Breast epithelium (tissue), 3 donors: ENCODE measurements around the gene CCZ1B.
"Not testable (repeated sequence)": the region's sequence is repeated elsewhere in the genome, so short reads cannot be mapped to it uniquely, and the experiment has no call there.

Experiments used
- POLR2A ChIP-seq: fragments of 450-650 bp; IDR thresholded peaks from one replicate; pipeline ENCODE4 v1.6.1; 2016; ENCODE audit warnings: antibody characterized with exemption, mild to moderate bottlenecking, moderate library complexity
- POLR2AphosphoS5 ChIP-seq, 3 donors: sonication (generic); formaldehyde crosslinking; IDR thresholded peaks; one replicate each; pipeline ENCODE4 v1.6.1; 2017; ENCODE audit warnings: antibody characterized with exemption in 3 of 3
- TF ChIP-seq, protein P1 (sequence below), 3 donors: fragments of 450-650 bp; IDR thresholded peaks; one replicate each; pipeline ENCODE4 v1.5.1; 2016 to 2017; ENCODE audit warnings: antibody characterized with exemption in 3 of 3, mild to moderate bottlenecking in 3 of 3, moderate library complexity in 3 of 3

DNA sequence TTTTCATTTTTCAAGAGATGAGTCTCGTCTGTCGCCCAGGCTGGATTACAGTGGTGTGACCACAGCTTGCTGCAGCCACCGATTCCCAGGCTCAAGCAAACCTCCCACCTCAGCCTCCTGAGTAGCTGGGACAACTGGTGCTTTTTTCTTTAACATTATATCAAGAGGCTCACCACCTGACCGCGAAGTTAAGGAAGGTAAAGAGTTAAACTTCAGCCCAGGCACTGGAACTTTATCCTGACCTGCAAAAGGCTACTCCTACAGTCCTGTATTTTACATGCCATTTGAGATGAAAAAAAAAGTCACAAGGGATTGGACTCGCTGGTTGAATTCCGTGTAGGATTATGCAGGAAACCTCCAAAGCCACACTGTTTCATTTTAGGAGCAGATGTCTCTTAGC, 10.6 kb downstream of the CCZ1B start:
- not testable (repeated sequence) for TF ChIP-seq POLR2A; POLR2AphosphoS5 (IDR thresholded peaks at IDR 0.05)
- TF ChIP-seq, protein P1, sequence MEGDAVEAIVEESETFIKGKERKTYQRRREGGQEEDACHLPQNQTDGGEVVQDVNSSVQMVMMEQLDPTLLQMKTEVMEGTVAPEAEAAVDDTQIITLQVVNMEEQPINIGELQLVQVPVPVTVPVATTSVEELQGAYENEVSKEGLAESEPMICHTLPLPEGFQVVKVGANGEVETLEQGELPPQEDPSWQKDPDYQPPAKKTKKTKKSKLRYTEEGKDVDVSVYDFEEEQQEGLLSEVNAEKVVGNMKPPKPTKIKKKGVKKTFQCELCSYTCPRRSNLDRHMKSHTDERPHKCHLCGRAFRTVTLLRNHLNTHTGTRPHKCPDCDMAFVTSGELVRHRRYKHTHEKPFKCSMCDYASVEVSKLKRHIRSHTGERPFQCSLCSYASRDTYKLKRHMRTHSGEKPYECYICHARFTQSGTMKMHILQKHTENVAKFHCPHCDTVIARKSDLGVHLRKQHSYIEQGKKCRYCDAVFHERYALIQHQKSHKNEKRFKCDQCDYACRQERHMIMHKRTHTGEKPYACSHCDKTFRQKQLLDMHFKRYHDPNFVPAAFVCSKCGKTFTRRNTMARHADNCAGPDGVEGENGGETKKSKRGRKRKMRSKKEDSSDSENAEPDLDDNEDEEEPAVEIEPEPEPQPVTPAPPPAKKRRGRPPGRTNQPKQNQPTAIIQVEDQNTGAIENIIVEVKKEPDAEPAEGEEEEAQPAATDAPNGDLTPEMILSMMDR (IDR thresholded peaks at IDR 0.05): not testable (repeated sequence)
